Measurements from ENCODE around the gene KCNQ1.

KCNQ1 gene

DNA sequence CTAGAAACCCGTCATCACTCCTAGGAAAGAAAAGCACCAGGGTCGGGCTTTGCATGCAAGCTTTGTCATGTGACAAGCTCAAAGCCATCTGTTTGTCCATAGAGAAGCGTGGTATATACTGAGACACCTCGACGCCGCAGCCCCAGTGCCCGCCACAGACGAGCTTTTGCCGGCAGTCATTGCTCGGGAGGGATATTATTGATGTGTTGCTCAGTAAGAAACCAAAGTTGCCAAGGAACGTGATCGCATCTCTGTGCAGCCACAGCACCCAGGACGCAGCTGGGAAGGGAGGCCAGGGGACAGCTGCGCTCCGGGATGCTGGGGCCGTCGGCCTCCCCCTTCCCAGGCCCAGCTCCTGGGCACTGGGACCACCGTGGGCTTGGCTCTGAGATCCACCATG lies 344.5 kb downstream of the KCNQ1 start:
- DNase-seq = no peak
- no peaks in the 10 kb centered on the region for H3K79me1 ChIP-seq (replicated peaks; ENCODE audit: low read length, poor library complexity, severe bottlenecking)
- H3K4me2 ChIP-seq (ENCODE audit: low read length, poor library complexity, severe bottlenecking) = no peak overlapping the region
- H3K4me1 ChIP-seq (ENCODE audit: control insufficient read depth, insufficient read depth, low read depth, low read length) = peaks cover 7% of the 10 kb centered on the region
- H3K23ac ChIP-seq (ENCODE audit: low read length in 2 of 2) = no peak overlapping the region
- no peak overlapping the region for H2AFZ ChIP-seq (ENCODE audit: low read depth, low read length)
- H3K27me3 ChIP-seq (ENCODE audit: control insufficient read depth in 1 of 2, insufficient read depth in 1 of 2, low read length in 2 of 2) = peaks cover 35 to 57% of the 10 kb centered on the region in 2 experiments
- H2BK12ac ChIP-seq (ENCODE audit: low read length in 2 of 2) = no peak overlapping the region
- H2BK15ac ChIP-seq (ENCODE audit: low read depth, poor library complexity, severe bottlenecking) = no peak overlapping the region
- no peak overlapping the region for H3K4ac ChIP-seq (ENCODE audit: low read depth in 1 of 2, low read length in 2 of 2)
- WGBS = 89% methylated on average over 18 of the region's 18 CpGs
- peaks cover 0 to 2% of the 10 kb centered on the region in 2 experiments for H3K36me3 ChIP-seq (ENCODE audit: control insufficient read depth in 1 of 2, insufficient read depth in 2 of 2, low read depth in 1 of 2, low read length in 2 of 2)
- no peak overlapping the region for H4K8ac ChIP-seq (ENCODE audit: low read length)
- H3K9ac ChIP-seq (ENCODE audit: low read length) = no peak overlapping the region
- no peak overlapping the region for H2BK120ac ChIP-seq (ENCODE audit: low read depth, low read length)
- no peak overlapping the region for H3K14ac ChIP-seq (ENCODE audit: low read length in 2 of 2)
- H3K9me3 ChIP-seq (ENCODE audit: control insufficient read depth, low read length) = no peaks in the 10 kb centered on the region
- no peak overlapping the region for H3K4me3 ChIP-seq (ENCODE audit: insufficient read depth in 1 of 2, low read depth in 1 of 2, low read length in 2 of 2)
- no peak overlapping the region for H3K27ac ChIP-seq (ENCODE audit: low read length, poor library complexity, severe bottlenecking)
- H4K91ac ChIP-seq (ENCODE audit: low read length) = no peak overlapping the region
- no peak overlapping the region for H3K18ac ChIP-seq (ENCODE audit: low read depth in 1 of 2, low read length in 2 of 2)
- H2BK5ac ChIP-seq (ENCODE audit: low read depth, low read length, poor library complexity, severe bottlenecking) = no peak overlapping the region
- H2AK5ac ChIP-seq (ENCODE audit: low read length, severe bottlenecking) = no peak overlapping the region

DNA sequence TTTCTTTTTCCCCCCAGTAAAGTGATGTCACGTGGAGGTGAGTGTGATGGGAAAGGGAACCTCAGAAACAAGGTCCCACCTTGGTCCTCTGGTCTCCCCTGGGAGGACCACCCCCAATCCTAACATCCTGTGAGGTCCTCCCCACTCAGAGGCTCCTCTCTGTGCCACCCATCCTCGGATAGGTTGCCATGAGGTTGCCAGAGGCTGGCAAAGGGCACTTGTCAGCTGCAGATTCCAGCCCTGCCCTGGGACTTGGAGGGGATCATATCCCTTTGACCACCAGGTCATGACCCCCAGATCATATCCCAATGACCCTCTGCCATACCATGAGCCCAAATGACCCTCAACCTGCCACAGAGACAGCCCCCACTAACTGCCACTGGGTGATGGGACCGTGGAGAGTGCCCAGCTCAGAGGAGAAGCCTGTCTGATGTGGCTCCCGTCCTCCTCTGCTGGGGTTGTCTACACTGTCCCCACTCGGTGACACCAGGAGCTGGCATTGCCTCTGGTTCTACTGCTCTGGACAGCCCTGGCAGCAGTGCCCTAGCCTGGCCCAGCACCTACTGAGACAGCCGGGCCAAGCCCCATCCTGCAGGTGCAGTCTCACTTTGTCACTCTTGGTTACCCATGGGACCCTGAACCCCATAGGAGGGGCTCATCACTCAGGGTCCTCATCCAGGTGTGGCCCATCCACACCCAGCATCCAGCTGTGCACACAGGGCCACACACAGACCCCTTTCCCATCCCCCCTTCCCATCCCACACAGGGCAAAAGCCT lies 345.2 kb downstream of the KCNQ1 start:
- no peak overlapping the region for H3K14ac ChIP-seq (ENCODE audit: low read length in 2 of 2)
- H3K27ac ChIP-seq (ENCODE audit: low read length, poor library complexity, severe bottlenecking) = no peak overlapping the region
- H3K4ac ChIP-seq (ENCODE audit: low read depth in 1 of 2, low read length in 2 of 2) = peak overlapping the region in 1 of 2 experiments; percentile 13
- peak overlapping the region; percentile 30 for H4K91ac ChIP-seq (ENCODE audit: low read length)
- H3K27me3 ChIP-seq (ENCODE audit: control insufficient read depth in 1 of 2, insufficient read depth in 1 of 2, low read length in 2 of 2) = peaks cover 35 to 59% of the 10 kb centered on the region in 2 experiments
- H4K8ac ChIP-seq (ENCODE audit: low read length) = no peak overlapping the region
- no peak overlapping the region for H2AFZ ChIP-seq (ENCODE audit: low read depth, low read length)
- H3K9me3 ChIP-seq (ENCODE audit: control insufficient read depth, low read length) = no peaks in the 10 kb centered on the region
- no peak overlapping the region for H2AK5ac ChIP-seq (ENCODE audit: low read length, severe bottlenecking)
- H3K4me2 ChIP-seq (ENCODE audit: low read length, poor library complexity, severe bottlenecking) = no peak overlapping the region
- WGBS = 95% methylated on average over 6 of the region's 6 CpGs
- H3K4me3 ChIP-seq (ENCODE audit: insufficient read depth in 1 of 2, low read depth in 1 of 2, low read length in 2 of 2) = no peak overlapping the region
- no peak overlapping the region for H2BK15ac ChIP-seq (ENCODE audit: low read depth, poor library complexity, severe bottlenecking)
- H3K4me1 ChIP-seq (ENCODE audit: control insufficient read depth, insufficient read depth, low read depth, low read length) = peaks cover 7% of the 10 kb centered on the region
- H3K9ac ChIP-seq (ENCODE audit: low read length) = no peak overlapping the region
- H2BK5ac ChIP-seq (ENCODE audit: low read depth, low read length, poor library complexity, severe bottlenecking) = no peak overlapping the region
- peaks cover 0 to 2% of the 10 kb centered on the region in 2 experiments for H3K36me3 ChIP-seq (ENCODE audit: control insufficient read depth in 1 of 2, insufficient read depth in 2 of 2, low read depth in 1 of 2, low read length in 2 of 2)
- no peak overlapping the region for H2BK12ac ChIP-seq (ENCODE audit: low read length in 2 of 2)
- H3K23ac ChIP-seq (ENCODE audit: low read length in 2 of 2) = no peak overlapping the region
- no peaks in the 10 kb centered on the region for H3K79me1 ChIP-seq (replicated peaks; ENCODE audit: low read length, poor library complexity, severe bottlenecking)
- H2BK120ac ChIP-seq (ENCODE audit: low read depth, low read length) = no peak overlapping the region
- H3K18ac ChIP-seq (ENCODE audit: low read depth in 1 of 2, low read length in 2 of 2) = no peak overlapping the region
- DNase-seq = no peak

DNA sequence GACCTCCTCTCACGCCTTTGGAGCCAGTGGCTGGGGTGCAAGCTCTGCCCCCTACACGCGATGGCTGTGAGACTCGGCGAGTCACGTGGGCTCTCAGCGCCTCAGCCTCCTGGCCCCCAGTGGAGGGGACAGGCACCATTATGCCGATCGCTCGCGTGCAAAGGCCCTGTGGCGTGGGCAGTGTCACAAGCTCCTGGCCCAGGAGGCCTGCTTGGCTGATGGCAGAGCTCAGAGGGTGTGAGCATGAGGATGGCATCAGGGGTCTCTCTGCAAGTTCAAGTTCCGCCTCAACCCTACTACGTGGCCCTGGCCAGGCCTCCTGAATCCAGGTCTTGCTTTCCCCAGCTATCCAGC lies 345.7 kb downstream of the KCNQ1 start:
- no peak overlapping the region for H2BK15ac ChIP-seq (ENCODE audit: low read depth, poor library complexity, severe bottlenecking)
- no peak for DNase-seq
- no peak overlapping the region for H2AK5ac ChIP-seq (ENCODE audit: low read length, severe bottlenecking)

DNA sequence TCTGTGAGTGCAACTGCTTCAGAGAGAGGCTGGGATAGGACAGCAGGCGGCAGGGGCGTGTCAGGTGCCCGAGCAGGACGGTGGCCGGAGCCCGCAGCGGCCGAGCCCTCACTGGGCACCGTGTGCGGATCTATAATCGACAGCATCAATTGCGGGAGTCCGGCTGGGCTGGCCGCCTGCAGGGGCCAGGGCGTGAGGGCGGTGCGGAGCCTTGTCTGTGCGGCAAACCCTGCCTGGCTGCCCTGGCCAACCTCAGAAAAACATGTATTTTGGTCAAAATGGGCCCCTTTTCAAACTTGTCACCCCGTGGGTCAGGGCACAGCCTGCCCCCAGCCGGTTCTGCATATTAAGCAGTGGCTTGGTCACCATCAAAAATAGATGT lies 346.3 kb downstream of the KCNQ1 start:
- Histone ChIP-seq H2BK5ac (ENCODE audit: low read depth, low read length, poor library complexity, severe bottlenecking) (no peak overlapping the region), H3K18ac (ENCODE audit: low read depth in 1 of 2, low read length in 2 of 2) (no peak overlapping the region), H2BK120ac (ENCODE audit: low read depth, low read length) (no peak overlapping the region), H4K8ac (ENCODE audit: low read length) (no peak overlapping the region), H2AFZ (ENCODE audit: low read depth, low read length) (no peak overlapping the region), H3K4ac (ENCODE audit: low read depth in 1 of 2, low read length in 2 of 2) (no peak overlapping the region), H2BK12ac (ENCODE audit: low read length in 2 of 2) (no peak overlapping the region), H2BK15ac (ENCODE audit: low read depth, poor library complexity, severe bottlenecking) (no peak overlapping the region), H3K14ac (ENCODE audit: low read length in 2 of 2) (no peak overlapping the region), H3K4me2 (ENCODE audit: low read length, poor library complexity, severe bottlenecking) (no peak overlapping the region), H3K4me3 (ENCODE audit: insufficient read depth in 1 of 2, low read depth in 1 of 2, low read length in 2 of 2) (no peak overlapping the region), H3K9ac (ENCODE audit: low read length) (no peak overlapping the region), H3K27ac (ENCODE audit: low read length, poor library complexity, severe bottlenecking) (no peak overlapping the region), H3K4me1 (ENCODE audit: control insufficient read depth, insufficient read depth, low read depth, low read length) (peaks cover 7% of the 10 kb centered on the region), H3K27me3 (ENCODE audit: control insufficient read depth in 1 of 2, insufficient read depth in 1 of 2, low read length in 2 of 2) (peaks cover 35 to 59% of the 10 kb centered on the region in 2 experiments), H3K36me3 (ENCODE audit: control insufficient read depth in 1 of 2, insufficient read depth in 2 of 2, low read depth in 1 of 2, low read length in 2 of 2) (peaks cover 0 to 2% of the 10 kb centered on the region in 2 experiments), H2AK5ac (ENCODE audit: low read length, severe bottlenecking) (no peak overlapping the region), H3K9me3 (ENCODE audit: control insufficient read depth, low read length) (no peaks in the 10 kb centered on the region), H3K23ac (ENCODE audit: low read length in 2 of 2) (no peak overlapping the region), H3K79me1 (replicated peaks; ENCODE audit: low read length, poor library complexity, severe bottlenecking) (no peaks in the 10 kb centered on the region), H4K91ac (ENCODE audit: low read length) (no peak overlapping the region)
- 94% methylated on average over 20 of the region's 20 CpGs for WGBS
- DNase-seq = no peak

More for the DNA sequence above, 345.7 kb downstream of the KCNQ1 start:
- H3K79me1 ChIP-seq (replicated peaks; ENCODE audit: low read length, poor library complexity, severe bottlenecking) = no peaks in the 10 kb centered on the region
- no peaks in the 10 kb centered on the region for H3K9me3 ChIP-seq (ENCODE audit: control insufficient read depth, low read length)
- 96% methylated on average over 14 of the region's 14 CpGs for WGBS
- H3K36me3 ChIP-seq (ENCODE audit: control insufficient read depth in 1 of 2, insufficient read depth in 2 of 2, low read depth in 1 of 2, low read length in 2 of 2) = peaks cover 0 to 2% of the 10 kb centered on the region in 2 experiments
- H3K4me3 ChIP-seq (ENCODE audit: insufficient read depth in 1 of 2, low read depth in 1 of 2, low read length in 2 of 2) = no peak overlapping the region
- peaks cover 7% of the 10 kb centered on the region for H3K4me1 ChIP-seq (ENCODE audit: control insufficient read depth, insufficient read depth, low read depth, low read length)
- H2BK120ac ChIP-seq (ENCODE audit: low read depth, low read length) = no peak overlapping the region
- H3K14ac ChIP-seq (ENCODE audit: low read length in 2 of 2) = peak overlapping the region in 1 of 2 experiments; percentile 55
- no peak overlapping the region for H4K8ac ChIP-seq (ENCODE audit: low read length)
- H3K9ac ChIP-seq (ENCODE audit: low read length) = no peak overlapping the region
- no peak overlapping the region for H2BK5ac ChIP-seq (ENCODE audit: low read depth, low read length, poor library complexity, severe bottlenecking)
- peak overlapping the region; percentile 30 for H4K91ac ChIP-seq (ENCODE audit: low read length)
- H2AFZ ChIP-seq (ENCODE audit: low read depth, low read length) = no peak overlapping the region
- H3K18ac ChIP-seq (ENCODE audit: low read depth in 1 of 2, low read length in 2 of 2) = no peak overlapping the region
- no peak overlapping the region for H3K23ac ChIP-seq (ENCODE audit: low read length in 2 of 2)
- H3K27me3 ChIP-seq (ENCODE audit: control insufficient read depth in 1 of 2, insufficient read depth in 1 of 2, low read length in 2 of 2) = peaks cover 35 to 59% of the 10 kb centered on the region in 2 experiments
- H2BK12ac ChIP-seq (ENCODE audit: low read length in 2 of 2) = no peak overlapping the region
- no peak overlapping the region for H3K4ac ChIP-seq (ENCODE audit: low read depth in 1 of 2, low read length in 2 of 2)
- no peak overlapping the region for H3K4me2 ChIP-seq (ENCODE audit: low read length, poor library complexity, severe bottlenecking)
- no peak overlapping the region for H3K27ac ChIP-seq (ENCODE audit: low read length, poor library complexity, severe bottlenecking)

Data from mesenchymal stem cell (in vitro differentiated cells and primary cell).